Karpas-422 (cell line): ENCODE results near the gene RGS6. TPM values are rescaled to one million over a fixed set of nuclear protein-coding genes. Genes with fewer than 3 reads are reported as not detected.

Experiments used
- DNase-seq: peaks from one replicate; pipeline ENCODE4 v3.0.0-alpha.2; 2015
- H2AFZ ChIP-seq: fragments of 200-600 bp; sonication (generic); 2 replicates; pipeline ENCODE4 v1.6.1; 2014; ENCODE audit warnings: antibody characterized with exemption, low read length, mixed read lengths
- H3K27ac ChIP-seq: fragments of 200-600 bp; sonication (generic); 2 replicates; pipeline ENCODE4 v1.5.1; 2014; ENCODE audit warnings: mild to moderate bottlenecking, low read length, moderate library complexity
- H3K27me3 ChIP-seq: fragments of 200-600 bp; sonication (generic); 2 replicates; pipeline ENCODE4 v1.6.1; 2014; ENCODE audit warnings: low read length, mixed read lengths
- H3K36me3 ChIP-seq: fragments of 200-600 bp; sonication (generic); 2 replicates; pipeline ENCODE4 v1.6.1; 2014; ENCODE audit warnings: low read length, mixed read lengths; ENCODE audit not compliant: insufficient read depth
- H3K4me1 ChIP-seq: fragments of 200-600 bp; sonication (generic); 2 replicates; pipeline ENCODE4 v1.6.1; 2014; ENCODE audit warnings: mild to moderate bottlenecking, low read length, mixed read lengths
- H3K4me2 ChIP-seq: fragments of 200-600 bp; sonication (generic); 2 replicates; pipeline ENCODE4 v1.6.1; 2014; ENCODE audit warnings: low read length, low read depth, mild to moderate bottlenecking; ENCODE audit not compliant: poor library complexity, severe bottlenecking
- H3K4me3 ChIP-seq: fragments of 200-600 bp; sonication (generic); 2 replicates; pipeline ENCODE4 v1.5.1; 2014; ENCODE audit warnings: mild to moderate bottlenecking, antibody characterized with exemption, low read length, mixed read lengths
- H3K79me2 ChIP-seq: fragments of 200-600 bp; sonication (generic); 2 replicates; pipeline ENCODE4 v1.6.1; 2014; ENCODE audit warnings: mild to moderate bottlenecking, low read length, mixed read lengths
- H3K9ac ChIP-seq: fragments of 200-600 bp; sonication (generic); 2 replicates; pipeline ENCODE4 v1.6.0; 2014; ENCODE audit warnings: low read length
- H3K9me2 ChIP-seq: fragments of 200-600 bp; sonication (generic), shearing (Covaris generic); replicated peaks from 2 replicates; pipeline ENCODE4 v1.6.0; 2014; ENCODE audit warnings: mild to moderate bottlenecking, low read length, moderate library complexity; ENCODE audit not compliant: insufficient read depth
- H3K9me3 ChIP-seq: fragments of 300-700, 200-600 bp; sonication (generic); 2 replicates; pipeline ENCODE4 v1.6.1; 2014; ENCODE audit warnings: low read length, mixed read lengths
- H4K20me1 ChIP-seq: fragments of 200-600 bp; sonication (generic); 2 replicates; pipeline ENCODE4 v1.6.1; 2014; ENCODE audit warnings: mild to moderate bottlenecking, antibody characterized with exemption, low read length, low read depth; ENCODE audit not compliant: insufficient read depth
- total RNA-seq: library from RNA; depleted of rRNA; stranded (reverse); fragments of >200 nt; shearing (Covaris generic); gene quantifications from 2 replicates; pipeline ENCODE4 v1.2.3, GENCODE V29; 2014; ENCODE audit warnings: low replicate concordance

RGS6 gene
- total RNA-seq, 1 experiment from 2014 or later = 0.07 TPM

- H3K4me2 ChIP-seq = no peak overlapping the region
- H3K4me1 ChIP-seq = no peaks in the 10 kb centered on the region
- H3K9me2 ChIP-seq = no peaks in the 10 kb centered on the region
- no peaks in the 10 kb centered on the region for H3K9me3 ChIP-seq
- DNase-seq = no peak
- H3K9ac ChIP-seq = no peak overlapping the region
- H3K27me3 ChIP-seq = no peaks in the 10 kb centered on the region
- no peak overlapping the region for H2AFZ ChIP-seq
- H3K27ac ChIP-seq = no peak overlapping the region
- H3K4me3 ChIP-seq = no peak overlapping the region
- H3K36me3 ChIP-seq = no peaks in the 10 kb centered on the region
- no peaks in the 10 kb centered on the region for H3K79me2 ChIP-seq
- H4K20me1 ChIP-seq = no peaks in the 10 kb centered on the region
Observed at GRCh38 chr14:72057701-72058285, 125.6 kb downstream of the RGS6 start.

- Histone ChIP-seq H3K4me1 (no peaks in the 10 kb centered on the region), H3K9me3 (no peaks in the 10 kb centered on the region), H3K9me2 (no peaks in the 10 kb centered on the region), H3K27me3 (no peaks in the 10 kb centered on the region), H3K79me2 (no peaks in the 10 kb centered on the region), H3K4me2 (no peak overlapping the region), H4K20me1 (no peaks in the 10 kb centered on the region), H3K27ac (no peak overlapping the region), H3K9ac (no peak overlapping the region), H3K36me3 (no peaks in the 10 kb centered on the region), H2AFZ (no peak overlapping the region), H3K4me3 (no peak overlapping the region)
- no peak for DNase-seq
Observed at GRCh38 chr14:72060460-72060859, 128.2 kb downstream of the RGS6 start.

- Histone ChIP-seq H4K20me1 (no peaks in the 10 kb centered on the region), H3K4me2 (no peak overlapping the region), H2AFZ (no peak overlapping the region), H3K4me3 (no peak overlapping the region), H3K9ac (no peak overlapping the region), H3K9me2 (no peaks in the 10 kb centered on the region), H3K4me1 (no peaks in the 10 kb centered on the region), H3K79me2 (no peaks in the 10 kb centered on the region), H3K9me3 (no peaks in the 10 kb centered on the region), H3K36me3 (no peaks in the 10 kb centered on the region), H3K27me3 (no peaks in the 10 kb centered on the region), H3K27ac (no peak overlapping the region)
- DNase-seq = no peak
Observed at GRCh38 chr14:72060917-72061316, 128.7 kb downstream of the RGS6 start.

- Histone ChIP-seq H3K36me3 (no peaks in the 10 kb centered on the region), H3K79me2 (no peaks in the 10 kb centered on the region), H3K4me3 (no peak overlapping the region), H3K4me1 (no peaks in the 10 kb centered on the region), H3K4me2 (no peak overlapping the region), H3K9me2 (no peaks in the 10 kb centered on the region), H3K27me3 (no peaks in the 10 kb centered on the region), H3K9ac (no peak overlapping the region), H4K20me1 (no peaks in the 10 kb centered on the region), H2AFZ (no peak overlapping the region), H3K9me3 (no peaks in the 10 kb centered on the region), H3K27ac (no peak overlapping the region)
- no peak for DNase-seq
Observed at GRCh38 chr14:72061718-72062117, 129.5 kb downstream of the RGS6 start.

- Histone ChIP-seq H3K9ac (no peak overlapping the region), H4K20me1 (no peaks in the 10 kb centered on the region), H3K4me3 (no peak overlapping the region), H3K36me3 (no peaks in the 10 kb centered on the region), H3K27ac (no peak overlapping the region), H3K9me3 (no peaks in the 10 kb centered on the region), H3K4me1 (no peaks in the 10 kb centered on the region), H3K79me2 (no peaks in the 10 kb centered on the region), H3K4me2 (no peak overlapping the region), H3K27me3 (no peaks in the 10 kb centered on the region), H3K9me2 (no peaks in the 10 kb centered on the region), H2AFZ (no peak overlapping the region)
- DNase-seq = no peak
Observed at GRCh38 chr14:72063761-72064282, 131.6 kb downstream of the RGS6 start.

- no peak overlapping the region for H3K4me3 ChIP-seq
- no peak overlapping the region for H3K27ac ChIP-seq
- H3K9me3 ChIP-seq = no peaks in the 10 kb centered on the region
- H3K9me2 ChIP-seq = no peaks in the 10 kb centered on the region
- no peak overlapping the region for H2AFZ ChIP-seq
- no peak overlapping the region for H3K4me2 ChIP-seq
- H3K36me3 ChIP-seq = no peaks in the 10 kb centered on the region
- no peak overlapping the region for H3K9ac ChIP-seq
- no peaks in the 10 kb centered on the region for H3K79me2 ChIP-seq
- no peaks in the 10 kb centered on the region for H3K4me1 ChIP-seq
- H3K27me3 ChIP-seq = no peaks in the 10 kb centered on the region
- H4K20me1 ChIP-seq = no peaks in the 10 kb centered on the region
- DNase-seq = no peak
Observed at GRCh38 chr14:72064501-72064900, 132.3 kb downstream of the RGS6 start.

GRCh38 chr14:72070458-72070857 lies 138.2 kb downstream of the RGS6 start:
- Histone ChIP-seq H3K9ac (no peak overlapping the region), H3K27ac (no peak overlapping the region), H3K4me1 (no peaks in the 10 kb centered on the region), H4K20me1 (no peaks in the 10 kb centered on the region), H3K9me3 (no peaks in the 10 kb centered on the region), H3K36me3 (no peaks in the 10 kb centered on the region), H3K9me2 (no peaks in the 10 kb centered on the region), H3K4me2 (no peak overlapping the region), H3K4me3 (no peak overlapping the region), H2AFZ (no peak overlapping the region), H3K27me3 (no peaks in the 10 kb centered on the region), H3K79me2 (no peaks in the 10 kb centered on the region)
- no peak for DNase-seq

GRCh38 chr14:72075649-72076334 lies 143.6 kb downstream of the RGS6 start:
- Histone ChIP-seq H3K27me3 (no peaks in the 10 kb centered on the region), H2AFZ (no peak overlapping the region), H3K4me3 (no peak overlapping the region), H3K9me3 (no peaks in the 10 kb centered on the region), H3K4me2 (no peak overlapping the region), H3K27ac (no peak overlapping the region), H3K4me1 (no peaks in the 10 kb centered on the region), H3K36me3 (no peaks in the 10 kb centered on the region), H3K9me2 (no peaks in the 10 kb centered on the region), H4K20me1 (no peaks in the 10 kb centered on the region), H3K79me2 (no peaks in the 10 kb centered on the region), H3K9ac (no peak overlapping the region)
- no peak for DNase-seq
